HEK293 (cell line): ENCODE measurements around the gene RAP1A.

Experiments used
- BCL11B ChIP-seq: fragments of 450-650 bp; formaldehyde crosslinking; IDR thresholded peaks from 2 replicates; pipeline ENCODE4 v1.5.1; 2016; ENCODE audit warnings: low read depth, missing biosample characterization, missing genetic modification characterization
- CTCF ChIP-seq: fragments of 450-650 bp; formaldehyde crosslinking; IDR thresholded peaks from 2 replicates; pipeline ENCODE4 v1.5.1; 2016; ENCODE audit warnings: missing biosample characterization, missing genetic modification characterization
- PRDM1 ChIP-seq: fragments of 450-650 bp; formaldehyde crosslinking; IDR thresholded peaks from 2 replicates; pipeline ENCODE4; 2016; ENCODE audit warnings: missing biosample characterization, missing genetic modification characterization
- TCF7L2 ChIP-seq: IDR thresholded peaks from 2 replicates; pipeline ENCODE4 v1.6.1; 2011; ENCODE audit warnings: low read depth, mild to moderate bottlenecking, inconsistent platforms, low read length, moderate library complexity, borderline replicate concordance
- ZBTB11 ChIP-seq: fragments of 450-650 bp; formaldehyde crosslinking; conservative IDR thresholded peaks from 2 replicates; pipeline ENCODE4 v1.5.1; 2016; ENCODE audit warnings: low read depth, missing biosample characterization, missing genetic modification characterization
- ZBTB8A ChIP-seq: fragments of 450-650 bp; formaldehyde crosslinking; IDR thresholded peaks from 2 replicates; pipeline ENCODE4 v1.5.1; 2016; ENCODE audit warnings: missing biosample characterization, missing genetic modification characterization
- ZNF138 ChIP-seq: fragments of 450-650 bp; formaldehyde crosslinking; IDR thresholded peaks from 2 replicates; pipeline ENCODE4 v1.5.1; 2016; ENCODE audit warnings: missing biosample characterization, missing genetic modification characterization, borderline replicate concordance
- ZNF239 ChIP-seq: fragments of 450-650 bp; formaldehyde crosslinking; IDR thresholded peaks from 2 replicates; pipeline ENCODE4 v1.5.1; 2016; ENCODE audit warnings: missing biosample characterization, missing genetic modification characterization
- ZNF335 ChIP-seq: fragments of 450-650 bp; formaldehyde crosslinking; conservative IDR thresholded peaks from 2 replicates; pipeline ENCODE4 v1.5.1; 2016; ENCODE audit warnings: missing biosample characterization, missing genetic modification characterization
- ZNF580 ChIP-seq: fragments of 450-650 bp; formaldehyde crosslinking; IDR thresholded peaks from 2 replicates; pipeline ENCODE4 v1.5.1; 2016; ENCODE audit warnings: missing biosample characterization, missing genetic modification characterization

- TF ChIP-seq CTCF = no peak
- no peak for TF ChIP-seq PRDM1
- no peak for TF ChIP-seq BCL11B (tag by site-specific recombination)
- TF ChIP-seq ZBTB11 = no peak
- no peak for TF ChIP-seq ZNF138
- TF ChIP-seq ZNF580 (tag by site-specific recombination) = no peak
- TF ChIP-seq ZBTB8A (tag by site-specific recombination) = no peak
- no peak for TF ChIP-seq ZNF335 (tag by site-specific recombination)
- no peak for TF ChIP-seq ZNF239 (tag by site-specific recombination)
- no peak for TF ChIP-seq TCF7L2
Measured at GRCh38 chr1:111629190-111629954, 9.8 kb downstream of the RAP1A start.
